Stimulated activated CD4-positive, alpha-beta T cell treated with anti-CD3 and anti-CD28 coated beads, Interleukin-12 subunit alpha, Interleukin-12 subunit beta, amount 100 ng/mL, for 48 hours (primary cell): ENCODE measurements around the gene PPP4R2.

Experiments
- DNase-seq, 3 donors: peaks; one replicate each; pipeline ENCODE4 v3.0.0-alpha.2; 2020; ENCODE audit warnings: low read depth in 2 of 3, low spot score in 1 of 3

Gene PPP4R2

DNA sequence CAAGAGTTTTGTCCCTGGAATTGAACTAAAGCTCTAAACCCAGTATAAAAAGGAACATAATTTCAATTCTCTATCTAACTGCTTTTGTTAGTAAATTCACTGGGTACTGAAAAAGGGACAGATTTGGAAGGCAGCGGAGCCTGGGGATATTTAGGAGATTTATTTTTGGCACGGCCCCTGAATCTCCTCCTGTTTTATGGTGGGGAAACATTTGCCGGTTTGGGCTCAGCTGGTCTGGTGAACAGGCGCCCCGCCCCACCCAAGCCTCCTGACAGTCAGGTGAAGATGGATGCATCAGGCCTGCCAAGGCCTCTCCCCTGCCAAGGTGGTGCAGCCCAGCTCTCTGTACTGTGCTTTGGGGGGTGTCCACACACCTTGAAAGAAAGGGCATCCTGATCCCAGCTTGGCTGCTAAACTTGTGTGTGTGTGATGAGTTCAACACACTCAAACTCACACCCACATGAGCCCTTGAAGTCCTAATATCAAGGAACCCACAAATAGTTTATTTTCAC is 111.1 kb downstream of the PPP4R2 start:
- no peak for DNase-seq

DNA sequence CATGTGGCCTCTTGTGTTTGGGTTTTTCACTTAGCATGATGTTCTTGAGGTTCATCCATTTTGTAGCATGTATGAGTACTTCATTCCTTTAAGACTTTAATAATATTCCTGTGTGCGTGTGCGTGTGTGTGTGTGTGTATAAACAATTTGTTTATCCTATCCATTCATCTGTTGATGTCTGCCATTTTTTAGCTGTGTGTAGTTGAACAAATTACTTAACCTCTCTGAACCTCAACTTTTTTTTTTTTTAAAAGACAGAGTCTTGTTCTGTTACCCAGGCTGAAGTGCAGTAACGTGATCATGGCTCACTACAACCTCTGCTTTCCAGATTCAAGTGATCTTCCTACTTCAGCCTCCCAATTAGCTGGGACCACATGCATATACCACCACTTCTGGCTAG is 112.1 kb downstream of the PPP4R2 start:
- no peak for DNase-seq

DNA sequence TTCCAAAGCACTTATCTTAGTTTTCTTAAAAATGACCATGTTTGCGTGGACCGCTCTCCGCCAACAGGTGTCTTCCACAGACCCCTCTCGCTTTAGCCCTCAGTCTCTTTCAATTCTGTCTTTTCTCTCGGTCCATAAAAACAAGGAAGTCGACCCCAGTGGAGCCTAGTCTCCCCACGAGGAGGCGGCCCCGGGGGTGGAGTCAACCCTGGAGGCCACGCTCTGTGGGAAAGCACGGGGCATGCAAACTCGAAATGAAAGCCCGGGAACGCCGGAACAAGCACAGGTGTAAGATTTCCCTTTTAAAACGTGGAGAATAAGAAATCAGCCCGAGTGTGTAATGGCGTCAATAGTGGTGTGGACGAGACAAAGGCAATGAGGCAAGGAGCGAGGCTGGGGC is 113.9 kb downstream of the PPP4R2 start:
- DNase-seq = no peak

DNA sequence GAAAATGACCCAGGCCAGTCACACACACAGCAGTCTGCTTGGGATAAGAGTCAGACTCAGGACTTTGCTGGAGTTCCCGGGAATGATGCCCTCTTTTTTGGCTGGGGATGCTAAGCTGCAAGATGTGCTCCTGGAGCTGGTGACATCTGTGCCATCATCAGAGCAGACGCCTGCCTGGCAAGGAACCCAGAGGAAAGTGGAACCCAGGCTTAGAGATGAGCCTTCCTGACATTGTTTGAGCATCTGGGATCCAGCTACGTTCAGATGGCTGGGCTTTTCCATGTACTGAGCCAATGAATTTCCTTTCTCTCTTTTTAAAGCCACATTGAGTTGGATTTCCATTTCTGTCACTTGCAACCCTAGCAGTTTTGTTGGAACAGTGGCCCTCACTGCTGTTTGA is 118.1 kb downstream of the PPP4R2 start:
- DNase-seq = no peak

DNA sequence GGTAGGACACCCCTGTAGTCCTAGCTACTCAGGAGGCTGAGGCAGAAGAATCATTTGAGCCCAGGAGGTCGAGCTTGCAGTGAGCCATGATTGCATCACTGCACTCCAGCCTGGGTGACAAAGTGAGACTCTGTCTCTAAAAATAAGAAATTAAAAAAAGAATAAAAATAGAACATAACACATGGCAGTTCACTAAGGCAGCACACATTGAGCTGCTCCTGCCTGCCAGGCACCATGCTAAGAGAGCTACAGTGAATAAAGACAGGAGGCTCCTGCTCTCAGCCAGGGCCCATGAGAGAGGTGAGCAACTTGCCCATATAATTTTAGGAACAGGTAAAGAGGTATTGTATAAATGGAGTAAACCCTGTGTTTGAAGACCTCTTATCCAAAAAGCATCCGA is 119.2 kb downstream of the PPP4R2 start:
- DNase-seq = no peak
